ENCODE data around the gene GAST. TPM values are rescaled to one million over a fixed set of nuclear protein-coding genes. Genes with fewer than 3 reads are reported as not detected.

The GAST gene
- total and polyA plus RNA-seq, 9 of the 15 experiments (the other 6 are each of a cell fraction or from before 2014, with no cell fraction given): not detected

- no peak for TF ChIP-seq ZNF699 (CRISPR knock-in tag; IDR thresholded peaks at IDR 0.05; ENCODE audit: insufficient replicate concordance)
- TF ChIP-seq NEUROD1 (IDR thresholded peaks at IDR 0.05; ENCODE audit: borderline replicate concordance, low read depth, low read length, partially characterized antibody): peak; percentile 91
- TF ChIP-seq CHD1 (IDR thresholded peaks at IDR 0.05; ENCODE audit: low read length): peak; percentile 96
- no peak for TF ChIP-seq TCFL5 (CRISPR knock-in tag; conservative IDR thresholded peaks at IDR 0.05)
- no peak for TF ChIP-seq HDAC6 (IDR thresholded peaks at IDR 0.05; ENCODE audit: low read depth, low read length)
- TF ChIP-seq CEBPZ (IDR thresholded peaks at IDR 0.05; ENCODE audit: borderline replicate concordance, low read depth, low read length): no peak
- no peak for TF ChIP-seq TFAM (CRISPR knock-in tag; conservative IDR thresholded peaks at IDR 0.05)
- TF ChIP-seq WHSC1 (IDR thresholded peaks at IDR 0.05; ENCODE audit: low read length): no peak
- peak; percentile 83; the same call in 1 of the 2 replicates for TF ChIP-seq STAT6 (CRISPR knock-in tag; IDR thresholded peaks at IDR 0.05)
- TF ChIP-seq SPI1 (IDR thresholded peaks at IDR 0.05; ENCODE audit: borderline replicate concordance, low read depth, low read length): no peak
- TF ChIP-seq CREB5 (CRISPR knock-in tag; IDR thresholded peaks at IDR 0.05): peak; percentile 65; the same call in 1 of the 2 replicates
- TF ChIP-seq MYBL2 (IDR thresholded peaks at IDR 0.05; ENCODE audit: low read depth): no peak
- TF ChIP-seq MYBL2 (CRISPR knock-in tag; IDR thresholded peaks at IDR 0.05; ENCODE audit: borderline replicate concordance): no peak
- no peak for TF ChIP-seq SIRT6 (IDR thresholded peaks at IDR 0.05; ENCODE audit: low read depth, low read length)
- TF ChIP-seq CCAR2 (IDR thresholded peaks at IDR 0.05; ENCODE audit: low read depth, low read length): no peak
- no peak; the same call in 1 of the 2 replicates for TF ChIP-seq HNRNPUL1 (IDR thresholded peaks at IDR 0.05; ENCODE audit: low read length)
- TF ChIP-seq THRAP3 (IDR thresholded peaks at IDR 0.05; ENCODE audit: borderline replicate concordance): peak; percentile 94
- TF ChIP-seq ZNF76 (CRISPR knock-in tag; IDR thresholded peaks at IDR 0.05; ENCODE audit: borderline replicate concordance): peak; percentile 65
These were observed 23.3 kb upstream of the GAST start, which contains the start of gene EIF1 (continued) for GRCh38 chr17:41688641-41689496.
